Urinary bladder (tissue), 4 donors: ENCODE measurements around the gene FAM13C. TPM values are rescaled to one million over a fixed set of nuclear protein-coding genes. Genes with fewer than 3 reads are reported as not detected.

Source experiments
- DNase-seq: peaks from one replicate; pipeline ENCODE4 v3.0.0-alpha.2; 2015; ENCODE audit errors: extremely low spot score
- H3K27ac ChIP-seq: one replicate; pipeline ENCODE4 v1.5.1; 2013; ENCODE audit warnings: low read depth, mild to moderate bottlenecking, moderate library complexity
- H3K36me3 ChIP-seq: one replicate; pipeline ENCODE4 v1.6.1; 2013; ENCODE audit warnings: mild to moderate bottlenecking, moderate library complexity; ENCODE audit not compliant: insufficient read depth
- H3K4me1 ChIP-seq: one replicate; pipeline ENCODE4 v1.6.1; 2013; ENCODE audit warnings: mild to moderate bottlenecking, moderate library complexity; ENCODE audit not compliant: insufficient read depth
- H3K4me3 ChIP-seq: one replicate; pipeline ENCODE4 v1.5.1; 2013; ENCODE audit warnings: low read depth, low read length
- WGBS: extraction: QIAGEN DNeasy Blood & Tissue Kit; methylation state at CpG from one replicate; pipeline ENCODE4 v1.1.7; 2013; 5-methylcytosine and 5-hydroxymethylcytosine counted together
- polyA plus RNA-seq: library from polyadenylated mRNA; stranded (reverse); fragments of 200-250 nt; gene quantifications from one replicate; pipeline ENCODE4 v1.2.3, GENCODE V29; 2013
- total RNA-seq: library from RNA; depleted of rRNA; stranded (reverse); fragments of >200 nt; gene quantifications from one replicate; pipeline ENCODE4 v1.2.3, GENCODE V29; 2014
- donor health status: healthy with polysubstance abuse.
- donor health status: healthy.

The FAM13C gene
- total and polyA plus RNA-seq, 2 donors: 5.9 to 34.5 TPM

DNA sequence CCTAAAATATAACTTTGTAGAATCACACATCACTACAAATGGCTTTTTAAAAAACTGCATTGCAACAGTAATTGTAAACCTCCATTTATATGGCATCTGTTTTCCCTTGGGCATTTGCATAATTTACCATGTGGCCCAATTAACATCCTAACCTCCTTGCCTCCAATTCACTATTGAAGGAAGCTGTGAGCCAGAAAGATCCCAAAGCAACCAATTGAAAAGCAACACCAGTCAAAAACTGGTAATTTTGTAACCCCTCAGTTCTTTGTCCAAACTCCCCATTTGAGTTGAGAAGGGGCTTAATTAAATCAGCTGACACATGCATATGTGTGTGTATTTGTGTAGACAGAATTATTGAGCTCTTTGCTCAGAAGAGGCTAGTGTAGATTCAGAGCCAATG is 90.3 kb downstream of the FAM13C start:
- H3K4me1 ChIP-seq: no peaks in the 10 kb centered on the region
- no peak overlapping the region for H3K27ac ChIP-seq
- H3K36me3 ChIP-seq: peaks cover 2% of the 10 kb centered on the region
- no peak overlapping the region for H3K4me3 ChIP-seq
- no peak for DNase-seq

DNA sequence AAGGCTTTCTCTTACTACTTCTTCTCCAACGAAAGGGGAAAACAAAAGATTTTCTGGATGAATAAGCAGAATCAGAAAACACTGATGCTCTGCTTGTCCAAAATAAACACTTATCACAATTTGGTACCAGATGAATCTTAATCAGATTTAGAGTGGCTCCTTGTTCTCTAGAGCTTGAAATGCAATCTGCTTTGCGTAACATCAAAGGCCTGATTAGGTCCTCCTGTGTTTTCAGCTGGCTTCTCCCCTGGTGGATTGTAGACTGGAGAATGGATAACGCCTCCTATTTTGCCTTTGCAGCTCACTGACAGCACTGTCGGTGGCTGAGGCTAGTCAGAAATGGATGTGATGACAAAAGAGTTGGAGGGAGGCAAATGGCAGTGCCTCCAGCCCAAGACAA is 91.2 kb downstream of the FAM13C start:
- Histone ChIP-seq H3K4me3 (no peak overlapping the region), H3K27ac (no peak overlapping the region), H3K36me3 (peaks cover 2% of the 10 kb centered on the region), H3K4me1 (no peaks in the 10 kb centered on the region)
- no peak for DNase-seq
- 82% methylated on average over 4 of the region's 4 CpGs for WGBS

DNA sequence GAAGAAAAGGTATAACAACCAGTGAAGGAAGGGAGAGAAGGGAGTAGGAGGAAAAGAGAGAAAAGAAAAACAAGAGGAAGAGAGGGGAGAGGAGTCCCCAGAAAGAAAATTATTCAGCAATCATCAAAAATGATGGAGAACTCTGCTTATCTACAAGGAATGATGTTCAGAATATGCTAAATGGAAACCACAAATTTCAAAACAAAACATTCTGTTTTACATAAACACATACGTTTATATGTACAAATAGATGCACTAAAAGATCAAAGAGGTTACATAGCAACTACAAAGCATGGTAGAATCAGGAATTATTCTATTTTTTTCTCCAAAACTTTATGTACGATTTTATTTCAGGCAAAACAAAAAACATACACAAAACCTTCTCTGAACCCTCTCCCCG is 91.9 kb downstream of the FAM13C start:
- H3K4me1 ChIP-seq: no peaks in the 10 kb centered on the region
- DNase-seq: no peak
- 69% methylated on average over 3 of the region's 3 CpGs for whole genome bisulfite sequencing
- no peak overlapping the region for H3K27ac ChIP-seq
- no peak overlapping the region for H3K4me3 ChIP-seq
- peaks cover 2% of the 10 kb centered on the region for H3K36me3 ChIP-seq

DNA sequence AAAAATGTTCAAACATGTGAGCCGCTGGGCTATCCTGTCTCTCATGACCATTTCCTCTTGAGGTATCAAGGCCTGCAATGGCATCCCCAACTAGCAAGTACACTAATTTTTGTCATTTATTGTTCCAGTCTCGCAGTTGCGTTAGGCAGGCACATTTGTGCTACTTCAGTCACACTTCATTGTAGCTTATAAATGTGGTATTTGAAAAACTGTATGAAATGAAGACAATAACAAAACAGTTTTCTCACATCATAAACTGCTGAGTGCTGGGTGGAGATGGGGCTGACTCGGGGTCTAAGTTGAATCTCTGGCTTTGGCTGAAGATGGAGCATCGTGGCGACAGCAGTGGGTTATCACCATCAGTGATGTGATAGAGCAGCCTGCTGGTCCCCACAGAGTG is 92.7 kb downstream of the FAM13C start:
- no peaks in the 10 kb centered on the region for H3K4me1 ChIP-seq
- H3K36me3 ChIP-seq: peaks cover 2% of the 10 kb centered on the region
- no peak overlapping the region for H3K4me3 ChIP-seq
- 73% methylated on average over 6 of the region's 6 CpGs for WGBS
- no peak for DNase-seq
- H3K27ac ChIP-seq: no peak overlapping the region

DNA sequence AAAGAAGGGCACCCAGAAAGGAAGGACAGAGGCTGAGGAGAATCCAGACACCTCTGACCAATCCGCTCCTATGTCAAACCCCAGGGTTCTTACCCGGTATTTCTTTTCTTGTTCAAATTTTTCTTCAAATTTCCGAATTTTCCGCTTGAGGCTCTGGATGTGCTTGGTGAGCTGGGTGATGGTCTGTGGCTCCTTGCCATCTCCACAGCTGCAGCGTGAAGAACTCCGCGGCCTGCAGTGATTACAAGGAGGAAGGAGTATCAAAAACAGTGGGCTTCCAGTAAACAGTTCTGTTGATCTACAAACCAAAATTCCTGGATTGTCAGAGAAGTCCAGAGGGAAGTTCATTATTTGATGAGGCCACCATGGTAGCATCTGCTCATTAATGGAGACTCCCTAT is 93.9 kb downstream of the FAM13C start:
- Histone ChIP-seq H3K27ac (no peak overlapping the region), H3K4me3 (no peak overlapping the region), H3K36me3 (peaks cover 2% of the 10 kb centered on the region), H3K4me1 (no peaks in the 10 kb centered on the region)
- 91% methylated on average over 7 of the region's 7 CpGs for WGBS
- no peak for DNase-seq

DNA sequence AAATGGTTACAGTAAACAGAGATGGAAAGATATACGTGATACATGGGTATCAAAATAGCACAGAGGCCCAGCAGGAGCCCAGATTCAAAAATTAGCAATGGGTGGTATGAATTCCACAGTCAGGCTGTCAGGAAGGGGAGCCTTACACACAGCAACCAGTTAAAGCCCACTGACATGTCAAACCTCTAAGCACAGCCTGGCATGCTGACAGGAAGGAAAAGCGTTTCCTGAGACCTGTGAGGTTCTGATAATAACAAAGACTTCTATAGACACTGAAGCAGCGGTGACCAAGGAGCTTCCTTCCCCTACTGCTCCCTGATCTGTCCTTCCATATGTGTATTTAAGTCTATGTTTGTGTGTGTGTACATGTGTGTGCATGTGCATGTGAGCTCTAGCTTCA is 96.0 kb downstream of the FAM13C start:
- Histone ChIP-seq H3K36me3 (peaks cover 2% of the 10 kb centered on the region), H3K4me3 (no peak overlapping the region), H3K27ac (no peak overlapping the region), H3K4me1 (no peaks in the 10 kb centered on the region)
- 54% methylated on average over 3 of the region's 3 CpGs for WGBS
- no peak for DNase-seq

DNA sequence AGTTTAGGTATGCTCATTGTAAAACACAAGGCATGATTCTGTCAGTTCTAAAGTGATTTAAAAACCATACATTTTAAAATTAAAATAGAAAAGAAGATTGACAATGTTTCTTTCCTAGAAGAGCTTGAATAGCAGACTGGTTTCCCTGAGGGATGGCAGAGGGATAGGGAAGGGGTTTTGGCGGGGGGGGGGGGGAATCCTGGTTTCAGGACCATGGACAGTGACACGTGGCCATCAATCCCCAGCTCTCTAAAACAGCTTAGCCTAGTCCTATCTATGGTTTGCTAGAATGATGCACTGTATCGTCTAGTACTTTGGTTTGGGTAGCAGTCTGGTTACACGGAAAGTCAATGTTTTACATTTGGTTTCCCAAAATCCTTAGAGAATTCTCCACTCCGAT is 97.2 kb downstream of the FAM13C start:
- no peaks in the 10 kb centered on the region for H3K4me1 ChIP-seq
- 39% methylated on average over 5 of the region's 5 CpGs for WGBS
- H3K4me3 ChIP-seq: no peak overlapping the region
- peaks cover 2% of the 10 kb centered on the region for H3K36me3 ChIP-seq
- H3K27ac ChIP-seq: no peak overlapping the region
- DNase-seq: no peak

DNA sequence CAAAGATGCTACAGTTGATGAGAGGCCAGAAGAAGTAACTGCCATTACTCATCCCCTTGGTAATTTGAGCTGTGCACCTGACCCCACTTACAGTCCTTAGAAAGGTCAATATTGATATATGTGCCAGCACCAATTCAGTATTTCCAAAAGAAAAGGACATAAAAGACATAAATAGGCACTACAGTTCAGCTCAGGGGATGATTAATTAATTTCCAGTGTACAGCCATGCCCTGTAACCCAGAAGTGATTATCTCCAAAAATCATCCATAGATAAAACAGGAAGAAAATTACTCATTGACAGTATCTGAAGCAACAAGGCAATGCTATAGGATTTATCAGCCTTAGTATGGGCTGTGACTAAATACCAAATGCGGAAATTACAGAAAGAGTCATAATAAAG is 103.5 kb downstream of the FAM13C start:
- no peak overlapping the region for H3K4me3 ChIP-seq
- no peak for DNase-seq
- no peaks in the 10 kb centered on the region for H3K36me3 ChIP-seq
- no peaks in the 10 kb centered on the region for H3K4me1 ChIP-seq
- no peak overlapping the region for H3K27ac ChIP-seq
- 89% methylated on average over 1 of the region's 1 CpG for WGBS

DNA sequence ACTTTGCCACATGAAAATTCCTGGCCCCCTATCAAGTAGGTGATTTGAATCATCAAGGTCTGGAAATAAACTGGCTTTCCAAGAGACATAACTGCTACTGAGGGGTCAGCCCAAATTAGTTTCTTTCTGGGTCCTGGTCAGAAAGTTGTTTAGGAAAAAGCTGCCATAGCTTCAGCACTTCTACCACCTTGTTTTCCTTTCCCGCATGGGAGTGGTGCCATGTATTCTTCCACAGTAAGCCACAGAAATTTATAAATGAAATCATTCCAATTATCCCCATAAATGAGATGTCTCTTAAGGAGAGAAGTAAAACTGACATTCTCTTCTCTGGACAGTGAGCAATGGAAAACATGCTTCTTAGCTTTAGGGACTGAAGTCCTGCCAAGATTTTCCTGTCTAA is 105.1 kb downstream of the FAM13C start:
- H3K27ac ChIP-seq: no peak overlapping the region
- no peaks in the 10 kb centered on the region for H3K4me1 ChIP-seq
- no peaks in the 10 kb centered on the region for H3K36me3 ChIP-seq
- WGBS: 68% methylated on average over 1 of the region's 1 CpG
- no peak overlapping the region for H3K4me3 ChIP-seq
- no peak for DNase-seq

DNA sequence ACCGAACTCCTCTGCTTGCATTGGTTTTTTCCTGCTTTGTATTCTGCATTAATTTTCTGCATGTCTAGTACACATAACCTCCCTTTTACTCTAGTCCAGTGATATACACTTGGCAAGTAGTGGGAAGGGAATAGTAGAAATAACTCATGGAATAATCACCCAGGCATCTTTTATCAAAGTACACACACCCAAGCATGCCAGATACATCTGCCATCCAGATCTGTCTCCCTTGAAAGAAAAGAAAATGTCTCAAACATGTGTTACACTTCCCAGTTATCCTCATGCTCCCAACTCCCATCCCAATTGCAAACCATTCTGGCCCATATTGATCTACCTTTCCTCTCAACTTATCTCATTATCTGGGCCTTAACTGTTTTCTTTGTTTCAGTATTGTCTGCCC is 106.9 kb downstream of the FAM13C start:
- H3K4me1 ChIP-seq: no peaks in the 10 kb centered on the region
- H3K36me3 ChIP-seq: no peaks in the 10 kb centered on the region
- no peak overlapping the region for H3K27ac ChIP-seq
- 96% methylated on average over 1 of the region's 1 CpG for WGBS
- DNase-seq: no peak
- H3K4me3 ChIP-seq: no peak overlapping the region

DNA sequence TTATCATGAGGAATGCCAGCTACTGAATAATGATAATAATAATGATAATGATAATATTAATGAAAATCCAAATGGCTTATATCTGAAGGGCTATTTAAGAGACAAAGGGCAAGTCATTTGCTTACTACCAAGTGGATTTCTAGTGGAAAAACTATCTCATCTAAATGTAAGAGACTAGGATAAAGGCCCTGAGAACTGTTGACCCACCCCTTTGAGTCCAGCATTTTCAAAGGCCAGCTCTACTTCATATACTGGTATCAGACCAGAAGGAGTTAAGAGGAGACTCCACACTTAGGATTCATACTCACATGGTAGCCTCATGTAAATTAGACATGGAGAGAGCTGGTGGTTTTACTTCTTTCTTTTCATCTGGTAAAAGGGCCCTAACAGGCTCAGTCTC is 109.9 kb downstream of the FAM13C start:
- Histone ChIP-seq H3K27ac (no peak overlapping the region), H3K4me1 (no peaks in the 10 kb centered on the region), H3K4me3 (no peak overlapping the region), H3K36me3 (no peaks in the 10 kb centered on the region)
- DNase-seq: no peak

DNA sequence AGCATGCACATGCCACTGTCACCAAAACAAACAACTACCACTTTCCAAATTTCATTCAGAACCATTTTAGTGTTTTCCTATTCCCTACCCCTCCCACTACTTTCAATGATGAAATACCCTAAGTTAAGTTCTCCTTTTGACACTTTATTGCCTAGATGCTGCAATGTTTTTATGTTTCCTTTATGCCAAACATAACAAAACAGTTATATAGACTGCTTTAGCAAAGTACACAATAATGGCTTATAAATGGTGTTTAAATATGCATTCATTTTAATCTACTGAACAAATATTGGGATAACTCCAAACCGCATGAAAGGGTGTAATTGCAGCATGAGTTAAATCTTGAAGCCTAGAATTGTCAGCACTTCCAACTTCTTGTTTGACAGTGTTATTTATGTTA is 116.7 kb downstream of the FAM13C start:
- Histone ChIP-seq H3K36me3 (no peaks in the 10 kb centered on the region), H3K27ac (no peak overlapping the region), H3K4me1 (no peaks in the 10 kb centered on the region), H3K4me3 (no peak overlapping the region)
- WGBS: 73% methylated on average over 1 of the region's 1 CpG
- DNase-seq: no peak

DNA sequence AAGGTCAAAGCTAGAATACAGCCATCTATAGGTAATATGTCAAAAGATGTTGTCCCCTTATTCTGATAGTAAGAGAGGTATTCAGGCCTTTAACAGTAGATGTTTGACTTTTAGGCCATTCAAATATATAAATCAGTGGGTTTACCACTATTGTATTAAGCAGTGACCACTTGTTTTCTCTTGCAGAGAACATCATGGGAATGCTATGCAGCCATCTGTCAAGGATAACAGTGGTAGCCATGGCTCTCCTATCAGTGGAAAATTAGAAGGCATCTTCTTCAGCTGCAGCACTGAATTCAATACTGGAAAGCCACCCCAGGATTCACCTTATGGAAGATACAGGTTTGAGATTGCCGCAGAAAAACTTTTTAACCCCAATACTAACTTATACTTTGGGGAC is 117.5 kb downstream of the FAM13C start:
- no peaks in the 10 kb centered on the region for H3K4me1 ChIP-seq

DNA sequence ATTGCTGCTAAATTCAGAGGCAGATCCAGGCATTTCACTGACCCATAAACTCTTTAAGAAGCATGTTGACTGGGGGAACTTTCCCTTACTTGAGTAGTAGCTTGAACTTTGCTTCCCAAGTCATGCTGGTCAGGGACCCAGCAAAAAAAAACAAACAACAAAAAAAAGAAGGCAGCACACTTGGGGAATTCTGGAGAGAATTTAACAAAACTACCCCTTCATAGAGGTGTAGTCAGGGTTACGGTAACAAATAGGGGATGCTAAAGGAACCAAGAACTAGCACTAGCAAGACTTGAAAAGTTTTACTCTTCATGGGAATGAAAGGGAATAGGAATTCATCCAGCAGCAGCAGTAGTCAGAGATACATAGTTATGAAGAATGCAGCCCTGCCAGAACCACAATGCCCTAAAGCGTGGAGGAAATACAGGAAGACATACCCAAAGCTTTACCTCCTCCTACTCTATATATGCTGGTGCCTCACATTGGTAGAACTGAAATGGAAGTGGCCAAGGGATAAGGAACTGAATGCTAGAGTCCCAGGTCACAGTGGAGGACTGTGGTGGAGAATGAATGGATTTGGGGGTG is 118.6 kb downstream of the FAM13C start:
- WGBS: 90% methylated on average over 2 of the region's 2 CpGs
- DNase-seq: no peak

More for the DNA sequence above, 117.5 kb downstream of the FAM13C start:
- 97% methylated on average over 1 of the region's 1 CpG for WGBS
- Histone ChIP-seq H3K36me3 (no peaks in the 10 kb centered on the region), H3K4me3 (no peak overlapping the region), H3K27ac (no peak overlapping the region)
- no peak for DNase-seq

DNA sequence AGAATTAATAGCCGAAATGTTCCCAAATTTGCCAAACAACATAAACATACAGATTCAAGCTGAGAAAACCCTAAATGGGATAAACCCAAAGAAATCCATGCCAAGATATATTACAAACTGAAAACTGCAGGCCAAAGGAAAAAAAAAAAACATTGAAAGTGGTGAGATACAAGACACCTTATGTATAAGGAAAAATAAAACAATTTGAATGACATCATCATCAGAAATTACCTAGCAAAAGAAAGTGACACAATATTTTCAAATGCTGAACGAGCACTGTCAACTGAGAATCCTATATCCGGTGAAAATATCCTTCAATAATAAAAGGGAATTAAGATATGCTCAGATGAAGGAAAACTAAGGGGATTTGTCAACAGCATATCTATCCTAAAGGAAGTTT is 119.4 kb downstream of the FAM13C start:
- Histone ChIP-seq H3K36me3 (no peaks in the 10 kb centered on the region), H3K4me3 (no peak overlapping the region), H3K27ac (no peak overlapping the region), H3K4me1 (no peaks in the 10 kb centered on the region)
- DNase-seq: no peak
- WGBS: 93% methylated on average over 3 of the region's 3 CpGs

More for the DNA sequence above, 118.6 kb downstream of the FAM13C start:
- no peak overlapping the region for H3K27ac ChIP-seq
- H3K36me3 ChIP-seq: no peaks in the 10 kb centered on the region
- H3K4me1 ChIP-seq: no peaks in the 10 kb centered on the region
- H3K4me3 ChIP-seq: no peak overlapping the region
